Caco-2 (cell line): Measurements from ENCODE around the gene GHDC. TPM values are rescaled to one million over a fixed set of nuclear protein-coding genes. Genes with fewer than 3 reads are reported as not detected.
A peak's percentile ranks its signal among the peaks of the same experiment; 100 is the strongest.

ENCODE experiments used
- BruUV-seq: library from RNA; stranded (reverse); fragments of 400-500 nt; replicated peaks from 2 replicates; lab custom pipeline; 2021; lab: Mats Ljungman, UMichigan
- CTCF ChIA-PET: fragments of 300-600 bp; sonication (Branson Sonifier 250); formaldehyde crosslinking; loops from one replicate; lab custom pipeline; 2022; ENCODE audit warnings: antibody characterized with exemption; lab: Charles Lee
- POLR2A ChIA-PET: fragments of 300-600 bp; sonication (Branson Sonifier 250); formaldehyde crosslinking; loops from one replicate; lab custom pipeline; 2022; ENCODE audit warnings: antibody characterized with exemption; lab: Charles Lee
- DNase-seq, 2 experiments: peaks; one replicate each; pipeline versions ENCODE4 v3.0.0 to v3.0.0-alpha.2; 2020 to 2022
- H3K27me3 ChIP-seq: replicated peaks from 2 replicates; pipeline ENCODE4 v1.6.0; 2011; ENCODE audit warnings: low read length; ENCODE audit not compliant: control insufficient read depth, insufficient read depth
- H3K36me3 ChIP-seq: 2 replicates; pipeline ENCODE4 v1.5.1; 2011; ENCODE audit warnings: low read length; ENCODE audit not compliant: control insufficient read depth, insufficient read depth
- H3K4me1 ChIP-seq: fragments of 250-450 bp; sonication (Bioruptor Pico); 2 replicates; pipeline ENCODE4 v1.5.1; 2020; ENCODE audit warnings: mild to moderate bottlenecking
- H3K4me3 ChIP-seq: 2 replicates; pipeline ENCODE4 v1.5.1; 2011; ENCODE audit warnings: low read depth, mild to moderate bottlenecking, control low read depth, low read length
- H3K9me3 ChIP-seq: fragments of 250-450 bp; sonication (Bioruptor Pico); 2 replicates; pipeline ENCODE4 v1.5.1; 2020; ENCODE audit warnings: mild to moderate bottlenecking, moderate library complexity
- H3K27ac Mint-ChIP-seq: one replicate; pipeline ENCODE4 v1.8.0; 2022; ENCODE audit warnings: mixed read lengths; ENCODE audit not compliant: unreplicated experiment
- H3K27me3 Mint-ChIP-seq: one replicate; pipeline ENCODE4 v1.8.0; 2022; ENCODE audit warnings: mixed read lengths; ENCODE audit not compliant: insufficient read depth, unreplicated experiment
- H3K36me3 Mint-ChIP-seq: one replicate; pipeline ENCODE4 v1.8.0; 2022; ENCODE audit warnings: mild to moderate bottlenecking, mixed read lengths; ENCODE audit not compliant: insufficient read depth, unreplicated experiment
- H3K4me1 Mint-ChIP-seq: one replicate; pipeline ENCODE4 v1.8.0; 2022; ENCODE audit warnings: low read depth, mixed read lengths; ENCODE audit not compliant: unreplicated experiment
- H3K4me3 Mint-ChIP-seq: one replicate; pipeline ENCODE4 v1.8.0; 2022; ENCODE audit warnings: mild to moderate bottlenecking, moderate library complexity, mixed read lengths; ENCODE audit not compliant: unreplicated experiment
- H3K9me3 Mint-ChIP-seq: one replicate; pipeline ENCODE4 v1.8.0; 2022; ENCODE audit warnings: mixed read lengths; ENCODE audit not compliant: unreplicated experiment
- CTCF ChIP-seq, 2 experiments: fragments of 200-600 bp in 1 of 2; IDR thresholded peaks; 1 replicate in 1 of 2; 2 replicates in 1 of 2; pipeline versions ENCODE4 v1.5.1 to v1.8.0; 2011 to 2022; ENCODE audit warnings: antibody characterized with exemption in 1 of 2, control low read depth in 1 of 2, inconsistent platforms in 1 of 2, low read depth in 1 of 2, low read length in 1 of 2, mild to moderate bottlenecking in 1 of 2, moderate library complexity in 1 of 2; ENCODE audit not compliant: insufficient read depth in 1 of 2, severe bottlenecking in 1 of 2, unreplicated experiment in 1 of 2
- intact Hi-C: fragments of 100-400 bp; cut with micrococcal nuclease; formaldehyde crosslinking; loops from one replicate; pipeline ENCODE4 v1.10.0; 2022; ENCODE audit not compliant: unreplicated experiment
- total RNA-seq: library from RNA; stranded (reverse); gene quantifications from 2 replicates; pipeline ENCODE4 v1.2.3, GENCODE V29; 2022

GHDC gene
- total RNA-seq, 1 experiment from 2014 or later, result 17.7 TPM

DNA sequence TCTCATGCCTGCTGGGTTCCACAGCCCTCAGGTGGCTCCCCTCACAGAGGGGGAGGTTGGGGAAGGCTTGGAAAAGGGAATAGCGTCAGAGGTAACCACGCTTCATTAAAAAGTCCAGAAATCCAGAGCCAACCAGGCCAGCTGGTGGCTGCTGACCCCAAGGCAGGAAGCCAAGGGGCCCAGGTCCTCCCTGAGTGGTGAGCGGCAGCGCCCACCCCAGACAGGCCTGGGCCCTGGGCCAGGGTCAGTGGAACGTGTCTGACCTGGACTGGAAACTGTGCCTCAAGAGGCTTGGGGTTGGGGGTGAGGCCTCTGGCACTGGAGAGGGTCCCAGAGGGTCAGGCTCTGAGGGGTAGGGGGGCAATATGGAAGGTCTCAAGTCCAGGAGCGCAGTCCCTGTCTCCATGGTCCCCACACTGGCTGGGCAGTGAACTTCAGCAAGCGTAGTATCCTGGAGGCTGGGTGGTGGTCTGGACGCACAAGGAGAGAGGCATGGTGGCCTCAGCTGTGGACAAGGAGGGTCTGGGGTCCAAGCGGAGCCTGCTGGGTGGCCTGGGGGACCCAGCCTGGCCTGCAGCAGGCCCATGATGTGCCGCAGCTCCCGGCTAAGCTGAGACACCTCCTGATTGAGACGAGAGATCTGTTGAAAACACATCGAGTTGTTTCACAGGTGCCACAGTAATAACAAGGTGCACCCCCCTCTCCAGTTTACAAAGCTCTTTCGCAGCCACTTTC, 34.3 kb downstream of the GHDC start:
- H3K27me3 ChIP-seq, result no peaks in the 10 kb centered on the region
- Mint-ChIP-seq H3K4me1 (no peaks in the 10 kb centered on the region), H3K4me3 (no peak overlapping the region), H3K9me3 (no peaks in the 10 kb centered on the region), H3K27ac (no peak overlapping the region), H3K27me3 (no peaks in the 10 kb centered on the region), H3K36me3 (peaks cover 1% of the 10 kb centered on the region)
- intact Hi-C loops, result no loop called here
- BruUV-seq, result no TSS peak
- H3K36me3 ChIP-seq, result no peaks in the 10 kb centered on the region
- no peak for TF ChIP-seq CTCF (IDR thresholded peaks at IDR 0.05; ENCODE audit: insufficient read depth in 1 of 2, low read depth in 1 of 2, low read length in 1 of 2, severe bottlenecking in 1 of 2, unreplicated experiment in 1 of 2)
- CTCF ChIA-PET, result no interaction called here
- POLR2A ChIA-PET, result no interaction called here
- no peaks in the 10 kb centered on the region for H3K9me3 ChIP-seq
- no peak for DNase-seq
- H3K4me3 ChIP-seq, result no peak overlapping the region
- no peaks in the 10 kb centered on the region for H3K4me1 ChIP-seq

DNA sequence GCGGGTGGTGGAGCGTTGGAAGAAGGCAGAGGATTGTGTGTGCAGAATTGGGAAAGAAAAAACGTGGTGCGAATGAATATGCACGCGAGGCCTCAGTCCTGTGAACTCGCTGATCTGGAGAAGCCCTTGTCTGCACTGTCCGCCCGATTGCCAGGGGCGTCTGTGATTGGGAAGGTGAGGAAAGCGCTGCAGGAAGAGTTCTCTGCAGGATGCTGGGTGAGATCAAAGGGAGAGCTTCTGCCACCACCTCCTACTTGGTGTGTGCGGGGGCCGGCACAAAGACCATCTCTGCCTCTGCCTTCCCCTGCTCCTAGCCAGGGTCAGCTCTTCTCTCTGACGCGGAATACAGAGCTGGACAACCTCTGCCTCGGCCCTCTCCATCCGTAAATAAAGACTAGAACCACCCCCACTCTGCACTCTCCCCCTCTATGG, 38.7 kb downstream of the GHDC start:
- H3K4me3 ChIP-seq, result no peak overlapping the region
- H3K4me3 Mint-ChIP-seq, result peak overlapping the region; percentile 92
- peaks cover 7% of the 10 kb centered on the region for H3K4me1 Mint-ChIP-seq
- TSS peak; percentile 38 for BruUV-seq
- DNase-seq, result no peak
- H3K4me1 ChIP-seq, result peaks cover 9% of the 10 kb centered on the region
- CTCF ChIA-PET, result interaction anchor here (1.1 kb wide), 1 partner anchor 28 kb away, joined by 9 read pairs; no protein-coding TSS in a partner anchor
- POLR2A ChIA-PET, result interaction anchor here (0.6 kb wide), 1 partner anchor 54 kb away, joined by 3 read pairs; no protein-coding TSS in a partner anchor
- peaks cover 29% of the 10 kb centered on the region for H3K36me3 Mint-ChIP-seq
- H3K27me3 Mint-ChIP-seq, result no peaks in the 10 kb centered on the region
- intact Hi-C loops, result loop anchor here (1.0 kb wide), 1 partner anchor 26 kb away; the partner anchor contains the start of gene KCNH4
- no peaks in the 10 kb centered on the region for H3K36me3 ChIP-seq
- no peak for TF ChIP-seq CTCF (IDR thresholded peaks at IDR 0.05; ENCODE audit: insufficient read depth in 1 of 2, low read depth in 1 of 2, low read length in 1 of 2, severe bottlenecking in 1 of 2, unreplicated experiment in 1 of 2)
- peak overlapping the region; percentile 47 for H3K27ac Mint-ChIP-seq
- H3K27me3 ChIP-seq, result no peaks in the 10 kb centered on the region
- no peaks in the 10 kb centered on the region for H3K9me3 ChIP-seq
- no peaks in the 10 kb centered on the region for H3K9me3 Mint-ChIP-seq

- peaks cover 9% of the 10 kb centered on the region for H3K4me1 ChIP-seq
- peak overlapping the region; percentile 92 for H3K4me3 Mint-ChIP-seq
- H3K4me1 Mint-ChIP-seq, result peaks cover 7% of the 10 kb centered on the region
- peak overlapping the region; percentile 93 for H3K4me3 ChIP-seq
- H3K9me3 Mint-ChIP-seq, result no peaks in the 10 kb centered on the region
- no peaks in the 10 kb centered on the region for H3K27me3 ChIP-seq
- H3K27ac Mint-ChIP-seq, result peak overlapping the region; percentile 86
- H3K36me3 ChIP-seq, result no peaks in the 10 kb centered on the region
- no peaks in the 10 kb centered on the region for H3K27me3 Mint-ChIP-seq
- intact Hi-C loops, result no loop called here
- H3K9me3 ChIP-seq, result no peaks in the 10 kb centered on the region
- peaks cover 29% of the 10 kb centered on the region for H3K36me3 Mint-ChIP-seq
- POLR2A ChIA-PET, result interaction anchor here (0.6 to 1.0 kb wide), 3 partner anchors 18 to 1709 kb away, joined by 3 to 4 read pairs (median 3); no protein-coding TSS in a partner anchor
- CTCF ChIA-PET, result interaction anchor here (0.6 to 1.5 kb wide), 8 partner anchors 32 to 610 kb away, joined by 3 to 5 read pairs (median 3); partner anchors contain the start of genes HSPB9, NKIRAS2, ODAD4 and PSMC3IP
- peak; percentile 26 to 62 for DNase-seq
- BruUV-seq, result TSS peak; percentile 43
- TF ChIP-seq CTCF (IDR thresholded peaks at IDR 0.05; ENCODE audit: insufficient read depth in 1 of 2, low read depth in 1 of 2, low read length in 1 of 2, severe bottlenecking in 1 of 2, unreplicated experiment in 1 of 2), result no peak
Measured at GRCh38 chr17:42153919-42154742, 40.2 kb downstream of the GHDC start.
